Left lung (tissue), 10 donors: ENCODE results near the gene IRF9. TPM values are rescaled to one million over a fixed set of nuclear protein-coding genes. Genes with fewer than 3 reads are reported as not detected.
A peak's percentile ranks its signal among the peaks of the same experiment; 100 is the strongest.

Experiments used
- ATAC-seq: fragments of 200-7000 bp; cut with Tn5 transposase; one replicate; pipeline ENCODE4 v1.9.1; 2020; ENCODE audit warnings: moderate library complexity
- DNase-seq, 4 donors: peaks; one replicate each; pipeline ENCODE4 v3.0.0-alpha.2; 2013 to 2020
- H3K27ac ChIP-seq, 2 donors: fragments of 200-600 bp; sonication (generic) in 1 of 2; one replicate each; pipeline versions ENCODE4 v1.5.0 to v1.8.0; 2020 to 2021
- H3K27me3 ChIP-seq, 2 donors: fragments of 200-600 bp; sonication (generic) in 1 of 2; one replicate each; pipeline versions ENCODE4 v1.5.0 to v1.8.0; 2020 to 2021
- H3K36me3 ChIP-seq, 2 donors: fragments of 200-600 bp; sonication (generic) in 1 of 2; one replicate each; pipeline versions ENCODE4 v1.5.0 to v1.8.0; 2020 to 2021
- H3K4me1 ChIP-seq, 2 donors: fragments of 200-600 bp; one replicate each; pipeline ENCODE4 v1.8.0; 2021
- H3K4me3 ChIP-seq, 2 donors: fragments of 200-600 bp; sonication (generic) in 1 of 2; one replicate each; pipeline versions ENCODE4 v1.5.0 to v1.8.0; 2020 to 2021; ENCODE audit warnings: mild to moderate bottlenecking in 1 of 2
- H3K9me3 ChIP-seq, 2 donors: fragments of 200-600 bp; sonication (generic) in 1 of 2; one replicate each; pipeline versions ENCODE4 v1.5.0 to v1.8.0; 2020 to 2021
- CTCF ChIP-seq, 2 donors: fragments of 200-600 bp; sonication (generic) in 1 of 2; IDR thresholded peaks; one replicate each; pipeline versions ENCODE4 v1.5.0 to v1.8.0; 2021; ENCODE audit warnings: antibody characterized with exemption in 2 of 2
- intact Hi-C, 2 donors: fragments of 100-400 bp; cut with DNase I; formaldehyde crosslinking; loops; one replicate each; pipeline versions ENCODE4 v1.11.2 to v1.14.2; 2022
- polyA plus RNA-seq, 6 donors: library from polyadenylated mRNA; unstranded; fragments of 120-200 nt; gene quantifications; one replicate each; pipeline ENCODE4 v1.2.1, GENCODE V29; 2013; ENCODE audit not compliant: insufficient read length in 6 of 6
- total RNA-seq, 2 donors: library from RNA; stranded (reverse); fragmentation: NEBNext Ultra II Directional; extraction: Animal tissue kit (Norgen Biotek cat#: 25700); gene quantifications; one replicate each; pipeline ENCODE4 v1.2.1, GENCODE V29; 2021
- donor health status: DM: no; HTN: yes; CAD: no.
- donor health status: DM: no; HTN: no; CAD: no.

Gene IRF9
- total and polyA plus RNA-seq, 8 donors = 53.4 to 131 (median 64.3) TPM

GRCh38 chr14:24135834-24136683 is 25.0 kb upstream of the IRF9 start, which contains the start of gene PSME1:
PSME1 (plus strand) TSS chr14:24136194; CDS start chr14:24136263, 69 bp downstream.
- peak within 1 kb of the TSS; percentile 82 to 92 for H3K27ac ChIP-seq
- no peaks in the 10 kb centered on the region for H3K9me3 ChIP-seq
- no peak for TF ChIP-seq CTCF (IDR thresholded peaks at IDR 0.05)
- peaks cover 15 to 53% of the 10 kb centered on the region in 2 donors for H3K4me1 ChIP-seq
- H3K27me3 ChIP-seq = no peaks in the 10 kb centered on the region
- intact Hi-C loops = no loop called here
- DNase-seq (peak; percentile 87 to 99 (median 96)), ATAC-seq (peak; percentile 99)
- H3K4me3 ChIP-seq = peak within 1 kb of the TSS; percentile 90 to 99
- H3K36me3 ChIP-seq = peaks cover 0 to 29% of the 10 kb centered on the region in 2 donors

GRCh38 chr14:24136684-24137528 is 24.2 kb upstream of the IRF9 start:
- no peak for DNase-seq
- H3K4me3 ChIP-seq = peak overlapping the region; percentile 90 to 99
- no peak for ATAC-seq
- TF ChIP-seq CTCF (IDR thresholded peaks at IDR 0.05) = no peak
- peaks cover 0 to 29% of the 10 kb centered on the region in 2 donors for H3K36me3 ChIP-seq
- H3K27ac ChIP-seq = peak overlapping the region; percentile 82 to 92
- peaks cover 15 to 54% of the 10 kb centered on the region in 2 donors for H3K4me1 ChIP-seq
- intact Hi-C loops = no loop called here
- H3K27me3 ChIP-seq = no peaks in the 10 kb centered on the region
- no peaks in the 10 kb centered on the region for H3K9me3 ChIP-seq

- TF ChIP-seq CTCF (IDR thresholded peaks at IDR 0.05) = no peak
- peaks cover 18 to 60% of the 10 kb centered on the region in 2 donors for H3K4me1 ChIP-seq
- ATAC-seq = no peak
- H3K36me3 ChIP-seq = peaks cover 0 to 35% of the 10 kb centered on the region in 2 donors
- peak overlapping the region in 1 of 2 donors; percentile 99 for H3K4me3 ChIP-seq
- peak overlapping the region in 1 of 2 donors; percentile 92 for H3K27ac ChIP-seq
- intact Hi-C loops = no loop called here
- no peak for DNase-seq
- no peaks in the 10 kb centered on the region for H3K9me3 ChIP-seq
- H3K27me3 ChIP-seq = no peaks in the 10 kb centered on the region
These were observed 23.3 kb upstream of the IRF9 start for GRCh38 chr14:24137529-24138395.

GRCh38 chr14:24138396-24139271 is 22.4 kb upstream of the IRF9 start:
- peaks cover 0 to 44% of the 10 kb centered on the region in 2 donors for H3K36me3 ChIP-seq
- no peak for DNase-seq
- intact Hi-C loops = no loop called here
- H3K4me1 ChIP-seq = peaks cover 18 to 60% of the 10 kb centered on the region in 2 donors
- H3K9me3 ChIP-seq = no peaks in the 10 kb centered on the region
- H3K27me3 ChIP-seq = no peaks in the 10 kb centered on the region
- ATAC-seq = no peak
- peak overlapping the region in 1 of 2 donors; percentile 0 for H3K27ac ChIP-seq
- H3K4me3 ChIP-seq = no peak overlapping the region
- no peak for TF ChIP-seq CTCF (IDR thresholded peaks at IDR 0.05)
